Measurements from ENCODE around the gene ZNF672. TPM values are rescaled to one million over a fixed set of nuclear protein-coding genes. Genes with fewer than 3 reads are reported as not detected.

ZNF672 gene
- total and polyA plus RNA-seq, 2 of the 13 experiments (the other 11 are each of a cell fraction or from before 2014, with no cell fraction given) = 17.2 to 22.9 TPM

GRCh38 chr1:248838357-248839167 is 538 bp downstream of the ZNF672 start (continued):
- TF ChIP-seq HNF1A (IDR thresholded peaks at IDR 0.05; ENCODE audit: low read depth) (no peak), HNF1A (CRISPR knock-in tag; IDR thresholded peaks at IDR 0.05; ENCODE audit: borderline replicate concordance) (no peak), ZNF225 (CRISPR knock-in tag; IDR thresholded peaks at IDR 0.05) (no peak; the same call in 1 of the 2 replicates), ZFP1 (CRISPR knock-in tag; IDR thresholded peaks at IDR 0.05) (peak; percentile 63; the same call in 1 of the 2 replicates), HNRNPLL (IDR thresholded peaks at IDR 0.05; ENCODE audit: low read depth, low read length, poor library complexity, severe bottlenecking) (peak; percentile 46), ZNF503 (CRISPR knock-in tag; IDR thresholded peaks at IDR 0.05) (no peak; the same call in 1 of the 2 replicates), ZNF282 (IDR thresholded peaks at IDR 0.05; ENCODE audit: partially characterized antibody) (no peak), LCORL (IDR thresholded peaks at IDR 0.05) (no peak), LCORL (CRISPR knock-in tag; IDR thresholded peaks at IDR 0.05) (peak; percentile 68), THAP11 (CRISPR knock-in tag; IDR thresholded peaks at IDR 0.05) (peak; percentile 70), ZNF160 (CRISPR knock-in tag; IDR thresholded peaks at IDR 0.05) (no peak), MYNN (CRISPR knock-in tag; IDR thresholded peaks at IDR 0.05; ENCODE audit: low read depth) (peak; percentile 31; the same call in 1 of the 2 replicates), PRDM10 (CRISPR knock-in tag; IDR thresholded peaks at IDR 0.05; ENCODE audit: low read depth) (no peak), MEIS2 (CRISPR knock-in tag; IDR thresholded peaks at IDR 0.05) (peak; percentile 76; the same call in 1 of the 2 replicates), SMYD3 (CRISPR knock-in tag; IDR thresholded peaks at IDR 0.05) (no peak), GLMP (CRISPR knock-in tag; IDR thresholded peaks at IDR 0.05; ENCODE audit: borderline replicate concordance) (no peak), ZNF331 (CRISPR knock-in tag; IDR thresholded peaks at IDR 0.05) (no peak), HNRNPUL1 (IDR thresholded peaks at IDR 0.05; ENCODE audit: low read depth, low read length) (no peak), RELA (CRISPR knock-in tag; IDR thresholded peaks at IDR 0.05) (no peak)

Data from HepG2 (cell line).